T-helper 22 cell (primary cell): ENCODE results near the gene EDARADD.
"Not testable (repeated sequence)": the region's sequence is repeated elsewhere in the genome, so short reads cannot be mapped to it uniquely, and the experiment has no call there.

ENCODE experiments used
- DNase-seq: peaks from one replicate; pipeline ENCODE4 v3.0.0-alpha.2; 2020; ENCODE audit warnings: low read depth

The EDARADD gene

DNA sequence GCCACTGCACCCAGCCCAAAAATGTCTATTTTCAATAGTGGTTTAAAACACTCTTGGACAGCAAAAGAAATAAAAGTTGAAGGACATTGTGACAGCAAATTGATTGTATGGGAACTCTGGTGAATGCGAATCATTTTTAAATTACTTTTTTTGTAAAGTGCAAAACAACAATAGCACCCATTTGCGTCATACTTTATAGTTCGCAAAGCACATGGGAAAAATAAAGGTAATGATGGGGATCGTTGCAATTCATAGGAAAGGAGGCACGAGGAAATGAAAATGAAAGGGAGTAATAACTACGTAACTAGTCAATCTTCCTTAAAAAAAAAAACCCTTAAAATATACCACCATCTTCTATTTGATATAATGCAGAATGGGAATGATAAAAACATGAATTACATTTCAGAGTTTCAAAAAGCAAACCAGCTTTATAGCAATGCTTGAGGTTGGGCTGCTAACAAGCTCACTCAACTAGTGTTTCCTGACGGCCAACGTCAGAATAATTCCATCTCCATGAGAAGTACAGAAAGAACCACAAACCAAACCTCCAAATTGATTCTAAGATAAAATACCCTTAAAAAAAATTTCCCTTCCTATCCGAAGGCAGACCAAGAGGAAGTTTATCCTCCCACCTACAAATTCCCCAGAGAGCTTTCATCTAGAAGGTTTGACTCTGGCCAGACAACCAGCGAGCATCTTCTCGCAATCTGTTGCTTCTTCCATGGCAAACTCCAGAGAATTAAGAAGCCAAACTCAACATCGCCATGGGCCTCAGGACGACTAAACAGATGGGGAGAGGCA lies at the start of gene EDARADD:
Gene EDARADD, plus strand, starts transcription at position 606 of the 801 bp plus-strand sequence. Its CDS starts 159 bp downstream, at position 765.
- no peak for DNase-seq

DNA sequence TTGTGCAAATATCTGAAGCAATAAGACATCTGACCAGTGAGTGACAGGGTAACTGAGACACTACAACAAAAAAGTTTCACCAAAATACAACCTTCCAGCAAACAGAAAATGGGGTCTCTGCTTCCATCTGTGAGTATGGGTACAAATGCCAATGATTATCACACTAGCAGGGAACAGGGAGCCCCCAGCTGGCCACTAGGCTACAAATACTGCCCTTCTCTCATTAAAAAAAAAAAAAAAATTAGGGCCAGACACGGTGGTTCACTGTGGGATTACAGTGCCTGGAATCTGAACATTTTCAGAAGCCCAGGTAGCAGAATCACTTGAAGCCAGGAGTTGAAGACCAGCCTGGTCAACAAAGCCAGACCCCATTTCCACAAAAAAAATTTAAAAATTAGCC lies 48.4 kb upstream of the EDARADD start:
- no peak for DNase-seq

DNA sequence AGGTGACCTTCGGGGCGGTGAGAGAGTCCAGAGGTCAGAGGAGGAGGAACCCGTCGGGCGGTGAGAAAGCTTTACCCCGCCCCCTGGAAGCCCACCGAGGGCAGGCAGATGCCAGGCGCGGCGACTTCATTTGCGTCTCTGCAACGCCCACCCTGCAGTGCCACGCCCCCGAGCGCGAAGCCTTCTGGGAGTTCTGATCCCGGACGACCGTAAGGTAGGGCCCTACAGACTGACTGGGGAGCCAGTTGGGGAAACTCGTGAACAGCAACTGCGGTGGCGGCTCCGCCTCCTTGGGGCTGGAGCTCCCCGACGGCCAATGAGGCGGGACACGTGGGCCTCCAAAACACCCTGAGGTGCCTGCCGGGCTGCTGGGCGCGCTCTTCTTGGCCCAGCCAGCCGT lies 46.0 kb upstream of the EDARADD start:
- no peak for DNase-seq

DNA sequence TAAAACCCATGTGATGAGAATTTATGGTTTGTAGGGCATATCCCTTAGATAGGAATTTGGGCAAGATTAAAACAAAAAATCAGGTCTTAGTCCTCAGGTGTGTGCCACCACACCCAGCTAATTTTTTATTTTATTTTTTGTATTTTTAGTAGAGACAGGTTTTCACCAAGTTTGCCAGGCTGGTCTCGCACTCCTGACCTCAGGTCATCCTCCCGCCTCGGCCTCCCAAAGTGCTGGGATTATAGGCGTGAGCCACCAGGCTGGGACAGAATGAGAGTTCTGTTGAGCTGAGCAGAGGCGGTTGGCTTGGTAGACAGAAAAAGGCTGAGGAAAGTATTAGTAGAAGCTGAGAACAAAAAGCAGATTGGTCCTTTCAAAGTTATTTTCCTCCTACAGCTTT lies 43.8 kb upstream of the EDARADD start:
- DNase-seq = no peak

DNA sequence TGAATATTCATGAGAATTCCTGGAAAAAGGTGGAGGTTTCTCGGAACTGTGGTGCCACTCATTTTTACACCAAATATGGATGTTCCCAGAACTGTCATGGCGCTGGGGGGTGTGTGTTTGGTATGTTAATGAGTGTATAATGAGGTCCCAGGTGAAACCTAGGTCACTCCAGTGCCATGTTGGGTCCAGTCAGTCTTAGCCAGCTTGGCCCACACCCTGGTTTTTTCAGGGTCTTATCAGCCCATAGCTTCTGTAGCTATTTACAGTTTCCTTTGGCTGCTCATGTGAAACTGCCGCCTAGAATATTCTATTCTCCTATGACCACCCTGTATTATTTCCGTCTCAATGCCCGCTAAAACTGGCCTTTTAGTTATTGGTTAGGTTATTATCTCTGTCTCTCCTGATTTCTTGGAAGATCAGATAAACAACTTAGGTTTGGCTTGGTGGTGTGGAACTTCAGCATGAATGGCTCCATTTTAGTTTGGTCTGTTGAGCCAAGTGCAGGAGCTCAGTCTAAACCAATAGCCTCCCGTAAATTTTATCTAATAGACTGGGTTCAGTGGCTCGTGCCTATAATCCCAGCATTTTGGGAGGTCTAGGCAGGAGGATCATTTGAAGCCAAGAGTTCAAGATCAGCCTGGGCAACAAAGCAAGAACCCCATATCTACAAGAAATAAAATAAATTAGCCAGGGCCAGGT lies 42.1 kb upstream of the EDARADD start:
- no peak for DNase-seq

DNA sequence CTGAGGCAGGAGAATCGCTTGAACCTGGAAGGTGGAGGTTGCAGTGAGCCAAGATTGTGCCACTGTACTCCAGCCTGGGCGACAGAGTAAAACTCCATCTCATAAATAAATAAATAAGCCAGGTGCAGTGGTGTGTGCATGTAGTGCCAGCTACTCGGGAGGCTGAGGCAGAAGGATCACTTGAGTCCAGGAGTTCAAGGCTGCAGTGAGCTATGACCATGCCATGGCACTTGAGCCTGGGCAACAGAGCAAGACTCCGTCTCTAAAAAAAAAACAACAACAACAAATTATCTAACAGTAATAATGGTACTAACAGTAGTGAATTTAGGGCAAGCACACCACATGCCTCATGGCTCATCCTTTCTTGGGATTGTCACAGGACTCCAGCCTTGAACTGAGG lies 41.3 kb upstream of the EDARADD start:
- DNase-seq = not testable (repeated sequence)

DNA sequence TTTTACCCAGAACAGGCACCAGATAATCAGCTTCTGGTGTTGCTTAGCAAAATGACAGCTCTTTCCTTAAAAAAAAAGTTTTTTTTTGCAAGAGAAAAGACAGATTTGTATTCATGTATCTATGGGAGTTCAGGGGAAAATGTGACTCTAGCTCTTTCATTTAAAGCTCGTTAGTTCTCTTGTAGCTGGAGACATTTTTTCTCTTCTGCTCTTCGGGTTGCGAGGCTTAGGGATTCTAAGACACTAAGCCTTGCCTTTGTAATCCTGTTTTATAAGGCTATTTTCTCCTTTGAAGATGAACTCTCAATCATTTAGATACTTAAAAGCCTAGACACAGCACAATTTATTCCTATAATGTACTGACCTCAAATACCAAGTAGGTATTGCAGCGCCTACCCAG lies 40.3 kb upstream of the EDARADD start:
- no peak for DNase-seq

DNA sequence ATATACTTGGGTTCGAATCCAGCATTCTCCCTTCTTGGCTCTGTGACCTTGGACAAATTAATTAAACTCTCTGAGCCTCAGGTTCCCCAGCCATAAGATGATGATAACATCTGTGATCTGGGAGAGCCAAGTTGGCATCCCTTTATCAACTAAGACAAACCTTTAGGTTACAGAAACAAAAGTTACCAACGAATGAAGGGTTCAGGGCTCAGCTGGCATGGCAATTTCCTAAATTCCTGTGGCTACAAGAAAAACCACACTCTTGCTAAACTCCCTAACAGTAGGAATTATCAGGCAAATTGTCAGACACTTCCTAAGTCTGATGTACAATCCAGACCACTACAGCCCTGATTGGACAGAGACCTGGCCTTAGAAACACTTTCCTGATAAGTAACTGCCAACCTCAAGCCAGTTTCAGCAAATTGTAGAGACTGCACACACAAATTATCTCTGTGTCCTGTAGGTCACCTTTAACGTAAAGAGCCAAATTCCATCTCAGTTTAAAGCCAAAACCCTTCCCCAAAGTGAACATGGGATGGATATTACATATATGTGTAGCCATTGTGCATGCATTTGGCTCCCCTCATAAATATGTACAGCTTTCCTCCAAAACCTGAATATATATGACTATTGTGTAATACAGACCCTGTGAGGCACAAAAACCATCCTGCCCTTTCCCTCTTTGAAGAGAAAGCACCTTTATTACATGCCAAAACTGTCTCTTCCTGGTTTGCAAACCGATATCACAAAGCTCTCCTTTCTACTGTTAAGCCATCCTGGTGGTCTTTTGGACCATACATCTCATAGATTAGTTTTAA lies 39.5 kb upstream of the EDARADD start:
- DNase-seq = no peak

DNA sequence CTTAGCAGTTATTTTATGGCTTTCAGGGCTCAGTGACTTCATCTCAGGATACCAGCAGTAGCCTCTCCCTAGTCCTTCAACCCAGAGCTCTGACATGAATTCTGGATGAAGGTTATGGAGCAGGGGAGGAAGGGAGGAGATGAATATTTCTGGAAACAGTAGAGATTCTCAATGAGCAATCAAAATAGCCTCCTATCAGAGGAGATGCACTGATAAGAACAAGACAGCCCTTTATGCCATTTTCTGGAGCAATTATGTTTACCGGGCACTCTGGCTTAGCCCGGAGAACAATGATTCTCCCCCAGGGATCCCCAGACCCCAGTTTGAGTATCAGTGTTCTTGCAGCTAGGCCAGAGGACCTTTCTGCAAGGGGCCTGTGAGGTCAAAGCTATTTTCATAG lies 37.9 kb upstream of the EDARADD start:
- DNase-seq = no peak

DNA sequence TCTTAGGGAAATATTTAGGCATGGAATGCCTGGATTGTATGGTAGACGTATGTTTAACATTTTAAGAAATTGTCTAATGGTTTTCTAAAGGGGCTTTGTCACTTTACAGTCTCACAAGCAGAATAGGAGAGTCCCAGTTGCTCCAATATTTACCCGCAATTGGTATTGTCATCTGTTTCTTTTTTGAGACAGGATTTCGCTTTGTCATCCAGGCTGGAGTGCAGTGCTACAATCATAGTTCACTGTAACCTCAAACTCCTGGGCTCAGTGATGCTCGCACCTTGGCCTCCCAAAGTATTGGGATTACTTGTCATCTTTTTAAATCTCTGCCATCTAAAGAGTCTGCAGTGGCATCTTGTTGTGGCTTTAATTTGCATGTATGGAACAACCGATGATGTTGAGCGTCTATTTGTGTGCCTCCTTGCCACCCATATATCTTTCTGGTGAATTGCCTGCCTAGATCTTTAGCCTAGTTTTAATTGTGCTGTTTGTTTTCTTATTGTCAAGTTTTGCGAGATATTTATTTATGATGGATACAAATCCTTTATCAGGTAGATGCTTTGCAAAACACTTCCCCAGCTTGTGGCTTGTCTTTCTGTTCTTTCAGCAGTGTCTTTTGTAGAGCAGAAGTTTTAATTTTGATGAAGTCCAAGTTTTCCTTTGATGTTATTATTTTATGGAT lies 32.0 kb upstream of the EDARADD start:
- no peak for DNase-seq

DNA sequence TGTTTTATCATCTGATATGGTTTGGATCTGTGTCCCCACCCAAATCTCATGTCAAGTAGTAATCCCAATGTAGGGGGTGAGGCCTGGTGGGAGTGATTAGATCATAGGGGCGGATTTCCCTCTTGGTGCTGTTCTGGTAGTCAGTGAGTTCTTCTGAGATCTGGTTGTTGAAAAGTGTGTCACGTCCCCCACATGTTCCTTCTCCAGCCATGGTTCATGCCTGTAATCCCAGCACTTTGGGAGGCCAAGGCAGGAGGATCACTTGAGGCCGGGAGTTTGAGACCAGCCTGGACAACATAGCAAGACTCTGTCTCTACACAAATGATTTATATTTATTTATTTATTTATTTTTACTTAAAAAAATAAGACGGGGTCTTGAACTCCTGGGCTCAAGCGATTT lies 30.8 kb upstream of the EDARADD start:
- DNase-seq = no peak

DNA sequence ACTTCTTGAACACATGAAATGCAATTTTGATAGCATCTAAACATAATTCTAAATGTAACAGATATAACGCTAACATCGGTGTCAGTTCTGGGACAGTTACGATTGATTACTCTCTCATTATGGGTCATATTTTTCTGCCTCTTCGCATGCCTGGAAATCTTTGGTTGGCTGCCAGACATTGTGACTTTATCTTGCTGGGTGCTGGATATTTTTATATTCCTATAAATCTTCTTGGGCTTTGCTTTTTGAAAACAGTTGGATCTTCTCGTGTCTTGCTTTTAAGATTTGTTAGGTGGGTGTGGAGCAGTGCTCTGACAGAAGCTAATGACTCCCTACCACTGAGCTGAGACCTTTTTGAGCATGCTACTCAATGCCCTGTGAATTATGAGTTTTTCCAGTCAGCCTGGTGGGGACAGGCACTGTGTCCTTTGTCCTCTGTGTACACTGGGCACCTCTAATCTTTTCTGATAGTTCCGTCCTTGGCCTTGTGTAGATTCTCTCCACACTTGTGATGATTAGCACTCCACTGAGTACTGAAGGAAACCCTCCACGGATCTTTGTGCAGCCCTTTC lies 28.0 kb upstream of the EDARADD start:
- no peak for DNase-seq

DNA sequence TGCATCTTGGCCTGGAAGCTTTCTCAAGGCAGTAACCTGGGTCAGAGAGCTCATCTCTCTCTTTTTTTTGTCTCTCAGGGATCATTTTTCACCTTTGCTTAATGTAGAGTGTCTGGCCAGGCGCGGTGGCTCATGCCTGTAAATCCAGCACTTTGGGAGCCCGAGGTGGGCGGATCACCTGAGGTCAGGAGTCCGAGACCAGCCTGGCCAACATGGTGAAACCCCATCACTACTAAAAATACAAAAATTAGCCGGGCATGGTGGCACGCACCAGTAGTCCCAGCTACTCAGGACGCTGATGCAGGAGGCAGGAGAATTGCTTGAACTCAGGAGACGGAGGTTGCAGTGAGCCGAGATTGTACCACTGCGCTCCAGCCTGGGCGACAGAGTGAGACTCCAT lies 27.4 kb upstream of the EDARADD start:
- DNase-seq = not testable (repeated sequence)

DNA sequence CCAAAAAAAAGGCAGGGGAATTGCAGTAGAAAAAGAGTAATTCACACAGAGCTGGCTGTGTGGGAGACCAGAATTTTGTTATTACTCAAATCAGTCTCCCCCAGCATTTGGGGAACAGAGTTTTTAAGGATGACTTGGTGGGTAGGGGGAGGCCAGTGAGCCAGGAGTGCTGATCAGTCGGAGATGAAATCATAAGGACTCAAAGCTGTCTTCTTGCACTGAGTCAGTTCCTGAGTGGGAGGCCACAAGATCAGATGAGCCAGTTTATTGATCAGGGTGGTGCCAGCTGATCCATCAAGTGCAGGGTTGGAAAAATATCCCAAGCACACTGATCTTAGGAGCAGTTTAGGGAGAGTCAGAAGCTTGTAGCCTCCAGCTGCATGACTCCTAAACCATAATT lies 23.7 kb upstream of the EDARADD start:
- no peak for DNase-seq

DNA sequence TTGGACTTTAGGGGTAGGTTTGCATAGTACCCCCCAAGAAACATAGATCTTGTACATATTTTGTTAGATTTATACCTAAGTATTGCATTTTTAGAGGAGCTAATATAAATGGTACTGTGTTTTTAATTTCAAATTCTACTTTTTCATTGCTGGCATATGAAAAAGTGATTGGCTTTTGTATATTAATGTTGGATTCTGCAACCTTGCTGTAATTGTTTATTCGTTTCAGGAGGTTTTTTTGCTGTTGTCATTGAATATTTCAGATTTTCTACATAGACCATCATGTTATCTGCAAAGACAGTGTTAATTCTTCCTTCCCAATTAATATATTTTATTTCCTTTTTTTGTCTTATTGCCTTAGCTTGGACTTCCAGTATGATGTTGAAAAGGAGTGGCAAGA lies 23.0 kb upstream of the EDARADD start:
- DNase-seq = no peak

DNA sequence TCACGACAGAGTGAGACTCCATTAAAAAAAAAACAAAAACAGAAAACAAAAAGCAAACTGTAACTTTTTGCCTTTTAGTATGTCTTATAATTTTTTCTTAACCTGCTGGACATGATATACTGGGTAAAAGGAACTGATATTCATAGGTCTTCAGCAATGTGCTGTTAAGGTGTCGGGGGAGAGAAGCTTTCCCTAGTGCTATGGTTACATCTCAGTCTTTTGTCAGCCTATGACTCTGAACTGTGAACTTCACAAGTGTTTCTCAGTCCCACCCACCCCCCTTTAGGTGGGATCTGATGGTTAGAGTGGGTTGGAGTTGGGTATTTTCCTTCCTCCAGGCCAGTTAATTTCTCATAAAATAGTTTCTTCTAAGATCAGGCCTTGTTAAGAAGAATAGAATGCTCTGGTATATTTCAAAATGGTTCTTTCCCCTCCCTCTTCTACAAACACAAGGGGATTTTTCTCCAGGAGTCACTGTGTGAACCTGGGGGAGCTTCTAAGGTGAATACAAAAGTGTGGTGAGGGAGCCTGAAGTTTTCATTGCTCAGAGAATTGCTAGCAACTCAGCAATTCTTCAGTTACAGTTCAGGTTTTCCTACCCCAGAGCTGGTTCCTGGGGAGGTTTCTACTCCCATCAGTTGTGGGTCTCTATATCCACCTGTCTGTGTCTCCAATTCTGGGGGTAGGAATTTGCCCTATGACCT lies 16.1 kb upstream of the EDARADD start:
- no peak for DNase-seq

DNA sequence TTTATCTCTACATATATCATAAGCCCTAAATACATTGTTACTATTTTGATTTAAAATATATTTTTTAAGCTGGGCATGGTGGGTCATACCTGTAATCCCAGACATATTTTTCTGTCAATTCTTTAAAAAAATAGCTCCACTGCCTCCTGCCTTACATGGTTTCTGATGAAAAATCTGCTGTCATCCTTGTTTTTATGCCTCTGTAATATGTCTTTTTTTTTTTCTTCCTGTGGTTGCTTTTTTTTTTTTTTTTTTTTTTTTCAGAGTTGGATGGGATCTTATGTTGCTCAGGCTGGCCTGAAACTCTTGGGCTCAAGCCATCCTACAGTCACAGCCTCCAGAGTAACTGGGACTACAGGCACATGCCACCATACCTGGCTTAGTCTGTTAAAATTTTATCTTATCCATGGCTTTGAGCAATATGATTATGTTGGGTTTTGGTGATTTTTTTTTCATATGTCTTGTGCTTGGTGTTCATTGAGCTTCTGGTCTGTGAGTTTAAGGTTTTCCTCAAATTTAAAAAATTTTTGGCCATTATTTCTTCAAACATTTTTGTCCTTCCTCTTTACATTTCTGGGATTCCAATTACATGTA lies 12.4 kb upstream of the EDARADD start:
- DNase-seq = no peak

DNA sequence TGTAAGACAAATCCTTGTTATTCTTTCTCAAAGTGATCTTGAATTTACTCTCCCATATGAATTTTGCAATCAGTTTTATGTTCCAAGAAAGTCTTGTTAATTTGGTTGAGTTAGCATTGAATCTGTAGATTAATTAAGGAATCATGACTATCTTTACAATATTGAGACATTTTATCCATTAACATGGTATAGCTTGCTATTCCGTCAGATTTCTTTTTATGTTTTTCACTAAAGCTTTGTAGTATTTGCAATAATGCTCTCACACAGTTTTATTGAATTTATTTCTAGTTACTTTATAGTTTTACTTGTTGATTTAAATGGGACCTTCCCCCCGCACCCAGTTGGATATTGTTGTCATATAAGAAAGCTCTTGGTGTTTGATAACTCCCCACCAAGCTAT lies 5.8 kb upstream of the EDARADD start:
- no peak for DNase-seq

DNA sequence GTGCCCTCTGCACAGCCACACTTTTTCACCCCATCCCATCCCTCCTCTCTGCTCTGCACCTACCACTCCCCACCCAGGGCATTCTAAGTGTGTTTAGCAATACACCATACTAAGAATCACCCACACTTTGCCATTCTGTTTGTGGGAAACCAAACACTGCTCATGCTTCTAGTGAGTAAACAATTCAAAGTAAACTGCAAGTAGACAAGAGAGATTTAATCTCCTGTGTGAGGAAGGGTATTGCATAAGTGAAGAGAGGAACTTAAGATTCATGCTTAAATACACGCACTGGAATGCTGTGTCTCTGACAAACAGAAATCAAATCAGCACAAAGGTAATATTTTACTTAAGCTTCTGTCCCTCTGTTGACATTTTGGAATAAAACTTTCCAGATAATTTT lies 4.8 kb upstream of the EDARADD start:
- no peak for DNase-seq

DNA sequence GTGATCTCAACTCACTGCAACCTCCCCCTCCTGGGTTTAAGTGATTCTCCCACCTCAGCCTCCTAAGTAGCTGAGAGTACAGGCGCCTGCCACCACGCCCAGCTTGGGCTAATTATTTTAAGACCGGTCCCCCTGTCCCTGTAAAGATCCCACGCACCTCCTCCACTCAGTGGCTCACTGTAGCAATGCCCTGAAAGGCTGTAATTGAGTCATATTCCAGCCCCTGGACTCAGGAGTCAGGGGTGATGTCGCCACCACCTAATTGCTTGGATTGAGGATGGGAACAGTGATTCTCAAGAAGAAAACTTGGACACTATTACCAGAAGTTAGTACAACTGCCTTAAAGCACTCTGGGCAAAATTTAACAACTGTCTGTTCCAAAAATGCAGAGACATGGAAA lies 3.1 kb upstream of the EDARADD start:
- no peak for DNase-seq

DNA sequence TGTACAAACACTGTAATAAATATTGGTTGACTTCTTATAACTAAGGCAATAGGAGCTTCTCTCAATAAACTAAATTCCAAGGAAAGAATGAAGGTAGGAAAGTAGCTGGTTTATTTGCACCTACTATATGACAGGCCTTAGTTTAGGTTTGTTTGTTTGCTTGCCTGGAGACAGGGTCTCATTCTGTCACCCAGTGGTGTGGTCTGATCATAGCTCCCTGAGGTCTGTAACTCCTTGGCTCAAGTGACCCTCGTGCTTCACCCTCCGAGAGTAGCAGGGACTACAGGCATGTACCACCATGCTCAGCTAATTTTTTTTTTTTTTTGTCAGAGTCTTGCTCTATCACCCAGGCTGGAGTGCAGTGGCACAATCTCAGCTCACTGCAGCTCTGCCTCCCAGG lies 1.9 kb upstream of the EDARADD start:
- no peak for DNase-seq
